Upper lobe of left lung (tissue), 6 donors: ENCODE results near the gene UGT2A1. TPM values are rescaled to one million over a fixed set of nuclear protein-coding genes. Genes with fewer than 3 reads are reported as not detected.
"Not testable (repeated sequence)": the region's sequence is repeated elsewhere in the genome, so short reads cannot be mapped to it uniquely, and the experiment has no call there.

Experiments
- ATAC-seq, 2 donors: fragments of 200-7000 bp; cut with Tn5 transposase; one replicate each; pipeline ENCODE4 v1.9.1; 2022; ENCODE audit warnings: mild to moderate bottlenecking in 2 of 2, moderate library complexity in 2 of 2; ENCODE audit not compliant: low FRiP score in 2 of 2
- DNase-seq, 2 donors: peaks; one replicate each; pipeline ENCODE4 v3.0.0-alpha.2; 2019 to 2020
- H3K27ac ChIP-seq, 4 donors: fragments of 200-600 bp; sonication (generic); one replicate each; pipeline ENCODE4 v1.5.1; 2016 to 2019
- H3K27me3 ChIP-seq, 4 donors: fragments of 200-600 bp; sonication (generic); one replicate each; pipeline ENCODE4 v1.5.1; 2017 to 2019
- H3K36me3 ChIP-seq, 4 donors: fragments of 200-600 bp; sonication (generic); one replicate each; pipeline ENCODE4 v1.5.1; 2016 to 2019
- H3K4me1 ChIP-seq, 4 donors: fragments of 200-600 bp; sonication (generic); one replicate each; pipeline ENCODE4 v1.5.1; 2018 to 2019
- H3K4me3 ChIP-seq, 4 donors: fragments of 200-600 bp; sonication (generic); one replicate each; pipeline ENCODE4 v1.5.1; 2017 to 2019; ENCODE audit warnings: mild to moderate bottlenecking in 2 of 4, moderate library complexity in 1 of 4
- H3K9me3 ChIP-seq, 4 donors: fragments of 200-600 bp; sonication (generic); one replicate each; pipeline ENCODE4 v1.5.1; 2018 to 2019
- CTCF ChIP-seq, 6 experiments: fragments of 450-650 bp in 4 of 6; fragments of 200-600 bp in 2 of 6; sonication (generic) in 2 of 6; IDR thresholded peaks; one replicate each; pipeline ENCODE4 v1.5.1; 2016 to 2019; ENCODE audit warnings: antibody characterized with exemption in 6 of 6
- EP300 ChIP-seq, 4 donors: sonication (generic); formaldehyde crosslinking; IDR thresholded peaks; one replicate each; pipeline ENCODE4 v1.5.1; 2017; ENCODE audit warnings: antibody characterized with exemption in 4 of 4, control low read depth in 2 of 4
- POLR2A ChIP-seq, 4 donors: fragments of 450-650 bp; IDR thresholded peaks; one replicate each; pipeline ENCODE4 v1.5.1; 2016 to 2017; ENCODE audit warnings: antibody characterized with exemption in 4 of 4, mild to moderate bottlenecking in 2 of 4
- POLR2AphosphoS5 ChIP-seq, 2 donors: sonication (generic); formaldehyde crosslinking; IDR thresholded peaks; one replicate each; pipeline ENCODE4 v1.5.1; 2017; ENCODE audit warnings: antibody characterized with exemption in 2 of 2
- WGBS, 2 donors: methylation state at CpG; one replicate each; pipeline ENCODE4 v1.1.5; 2017 to 2018; 5-methylcytosine and 5-hydroxymethylcytosine counted together
- total RNA-seq, 6 donors: library from RNA; depleted of rRNA in 4 of 6; stranded (reverse); fragments of >200 nt in 4 of 6; gene quantifications; one replicate each; pipeline versions ENCODE4 v1.1.0 to v1.2.1, GENCODE V29; 2016 to 2021
- donor health status: DM: no; HTN: no; CAD: no; lungs with moderate emphysema.
- donor health status: DM: no; HTN: yes; CAD: no; lungs with severe emphysema.

The UGT2A1 gene
- total RNA-seq, 6 donors from 2014 or later, result 0.59 TPM; not detected in 5

- no peak overlapping the region for H3K27ac ChIP-seq
- DNase-seq, result no peak
- H3K4me1 ChIP-seq, result no peaks in the 10 kb centered on the region
- no peaks in the 10 kb centered on the region for H3K36me3 ChIP-seq
- ATAC-seq, result no peak
- H3K4me3 ChIP-seq, result no peak overlapping the region
- 50 to 69% methylated on average over 4 of the region's 4 CpGs for WGBS, 2 donors
- no peaks in the 10 kb centered on the region for H3K27me3 ChIP-seq
- TF ChIP-seq POLR2A (IDR thresholded peaks at IDR 0.05) (no peak), POLR2AphosphoS5 (IDR thresholded peaks at IDR 0.05) (no peak), CTCF (IDR thresholded peaks at IDR 0.05) (no peak), EP300 (IDR thresholded peaks at IDR 0.05) (no peak)
- no peaks in the 10 kb centered on the region for H3K9me3 ChIP-seq
Observed at GRCh38 chr4:69684804-69685203, 31.8 kb upstream of the UGT2A1 start.

- H3K27ac ChIP-seq, result no peak overlapping the region
- DNase-seq, result no peak
- TF ChIP-seq CTCF (IDR thresholded peaks at IDR 0.05), result no peak
- no peak for TF ChIP-seq POLR2AphosphoS5 (IDR thresholded peaks at IDR 0.05)
- no peak for TF ChIP-seq POLR2A (IDR thresholded peaks at IDR 0.05)
- no peak for TF ChIP-seq EP300 (IDR thresholded peaks at IDR 0.05)
- H3K36me3 ChIP-seq, result no peaks in the 10 kb centered on the region
- no peaks in the 10 kb centered on the region for H3K27me3 ChIP-seq
- no peaks in the 10 kb centered on the region for H3K4me1 ChIP-seq
- H3K4me3 ChIP-seq, result no peak overlapping the region
- no peak for ATAC-seq
- H3K9me3 ChIP-seq, result no peaks in the 10 kb centered on the region
Observed at GRCh38 chr4:69668680-69669079, 15.6 kb upstream of the UGT2A1 start.

- H3K27me3 ChIP-seq, H3K36me3 ChIP-seq, ATAC-seq, H3K4me1 ChIP-seq, H3K4me3 ChIP-seq, H3K9me3 ChIP-seq, H3K27ac ChIP-seq: not testable (repeated sequence)
- peak in 1 of 2 donors; percentile 34 for DNase-seq
- 89 to 90% methylated on average over 21 to 22 of the region's 22 CpGs for WGBS, 2 donors
Observed at GRCh38 chr4:69664009-69664408, 11.0 kb upstream of the UGT2A1 start.

GRCh38 chr4:69661130-69661803 is 8.2 kb upstream of the UGT2A1 start:
- 74 to 83% methylated on average over 3 to 4 of the region's 4 CpGs for WGBS, 2 donors
- ATAC-seq, H3K36me3 ChIP-seq, DNase-seq, H3K27ac ChIP-seq, H3K4me1 ChIP-seq, H3K4me3 ChIP-seq, H3K9me3 ChIP-seq, H3K27me3 ChIP-seq: not testable (repeated sequence)

GRCh38 chr4:69658133-69658532 is 5.1 kb upstream of the UGT2A1 start:
- Histone ChIP-seq H3K4me1 (no peaks in the 10 kb centered on the region), H3K4me3 (no peak overlapping the region), H3K27ac (no peak overlapping the region), H3K9me3 (no peaks in the 10 kb centered on the region), H3K27me3 (no peaks in the 10 kb centered on the region), H3K36me3 (no peaks in the 10 kb centered on the region)
- TF ChIP-seq EP300 (IDR thresholded peaks at IDR 0.05), result no peak
- no peak for TF ChIP-seq POLR2A (IDR thresholded peaks at IDR 0.05)
- no peak for TF ChIP-seq CTCF (IDR thresholded peaks at IDR 0.05)
- 75 to 92% methylated on average over 5 to 6 of the region's 12 CpGs for WGBS, 2 donors
- ATAC-seq, result peak in 1 of 2 donors; percentile 46
- DNase-seq, result peak in 1 of 2 donors; percentile 63

- Histone ChIP-seq H3K4me3 (no peak overlapping the region), H3K9me3 (no peaks in the 10 kb centered on the region), H3K4me1 (no peaks in the 10 kb centered on the region), H3K36me3 (no peaks in the 10 kb centered on the region), H3K27me3 (no peaks in the 10 kb centered on the region), H3K27ac (no peak overlapping the region)
- 76 to 81% methylated on average over 4 to 6 of the region's 6 CpGs for WGBS, 2 donors
- DNase-seq (no peak), ATAC-seq (no peak)
- no peak for TF ChIP-seq POLR2A (IDR thresholded peaks at IDR 0.05)
- TF ChIP-seq CTCF (IDR thresholded peaks at IDR 0.05), result no peak
- no peak for TF ChIP-seq EP300 (IDR thresholded peaks at IDR 0.05)
- no peak for TF ChIP-seq POLR2AphosphoS5 (IDR thresholded peaks at IDR 0.05)
Observed at GRCh38 chr4:69656653-69657158, 3.7 kb upstream of the UGT2A1 start.
